H1 (cell line): ENCODE data around the gene YOD1. TPM values are rescaled to one million over a fixed set of nuclear protein-coding genes. Genes with fewer than 3 reads are reported as not detected.

Experiments
- CTCF ChIA-PET: fragments of 300-600 bp; sonication (Branson Sonifier 250); formaldehyde crosslinking; loops from one replicate; lab custom pipeline; 2021; ENCODE audit not compliant: partially characterized antibody; lab: Charles Lee
- POLR2A ChIA-PET: fragments of 300-600 bp; sonication (Branson Sonifier 250); formaldehyde crosslinking; loops from one replicate; lab custom pipeline; 2021; ENCODE audit warnings: inconsistent platforms; ENCODE audit not compliant: partially characterized antibody; lab: Charles Lee
- DNase-seq, 2 experiments: peaks; one replicate each; pipeline versions ENCODE4 v3.0.0 to v3.0.0-alpha.2; 2010 to 2022; ENCODE audit warnings: low spot score in 2 of 2, low read depth in 1 of 2, mixed read lengths in 1 of 2
- FAIRE-seq: peaks from 2 replicates; lab custom pipeline; 2011; peaks lifted over from hg19 to GRCh38; lab: Jason Lieb, UNC
- H2AFZ ChIP-seq: 2 replicates; pipeline ENCODE4 v1.8.1; 2012; ENCODE audit warnings: low read length, inconsistent platforms
- H2AK5ac ChIP-seq: 2 replicates; pipeline ENCODE4 v1.6.1; 2013; ENCODE audit warnings: low read depth, low read length
- H2BK120ac ChIP-seq: replicated peaks from 2 replicates; pipeline ENCODE3; 2013; ENCODE audit warnings: low read depth, low read length, inconsistent platforms
- H2BK12ac ChIP-seq: 2 replicates; pipeline ENCODE4 v1.6.1; 2013; ENCODE audit warnings: low read depth, low read length
- H2BK15ac ChIP-seq: 2 replicates; pipeline ENCODE4 v1.6.1; 2013; ENCODE audit warnings: low read length
- H2BK20ac ChIP-seq: 2 replicates; pipeline ENCODE4 v1.6.1; 2013; ENCODE audit warnings: low read length
- H2BK5ac ChIP-seq: 2 replicates; pipeline ENCODE4 v1.6.1; 2013; ENCODE audit warnings: low read depth, low read length
- H3K14ac ChIP-seq: 2 replicates; pipeline ENCODE4 v1.6.1; 2013; ENCODE audit warnings: inconsistent platforms; ENCODE audit not compliant: insufficient read length
- H3K18ac ChIP-seq: 2 replicates; pipeline ENCODE4 v1.6.1; 2013; ENCODE audit warnings: low read length; ENCODE audit errors: extremely low read depth
- H3K23ac ChIP-seq: 2 replicates; pipeline ENCODE4 v1.6.1; 2013; ENCODE audit warnings: inconsistent platforms; ENCODE audit not compliant: insufficient read length
- H3K23me2 ChIP-seq: 2 replicates; pipeline ENCODE4 v1.6.1; 2013; ENCODE audit warnings: low read depth, low read length
- H3K27ac ChIP-seq: 2 replicates; pipeline ENCODE4 v1.6.1; 2011; ENCODE audit warnings: low read depth, low read length, inconsistent platforms
- H3K27me3 ChIP-seq, 4 experiments: replicated peaks in 1 of 4; 1 replicate in 1 of 4; 2 replicates in 3 of 4; pipeline versions ENCODE4 v1.6.1 to v1.8.1; 2011 to 2013; ENCODE audit warnings: low read length in 3 of 4, mild to moderate bottlenecking in 3 of 4, inconsistent platforms in 2 of 4, mixed read lengths in 2 of 4, moderate library complexity in 1 of 4; ENCODE audit not compliant: control insufficient read depth in 3 of 4, insufficient read depth in 3 of 4; ENCODE audit errors: extremely low read depth in 1 of 4
- H3K36me3 ChIP-seq, 4 experiments: 2 replicates each; pipeline versions ENCODE4 v1.6.1 to v1.8.1; 2011 to 2013; ENCODE audit warnings: mild to moderate bottlenecking in 4 of 4, low read length in 3 of 4, moderate library complexity in 2 of 4, control low read depth in 1 of 4, inconsistent platforms in 1 of 4; ENCODE audit not compliant: insufficient read depth in 4 of 4, control insufficient read depth in 2 of 4
- H3K4ac ChIP-seq: replicated peaks from 2 replicates; pipeline ENCODE3; 2013; ENCODE audit warnings: low read length, low read depth, mixed read lengths, inconsistent platforms; ENCODE audit not compliant: insufficient read length
- H3K4me1 ChIP-seq, 4 experiments: replicated peaks in 1 of 4; 1 replicate in 1 of 4; 2 replicates in 3 of 4; pipeline versions ENCODE4 v1.6.1 to v1.8.1; 2011 to 2013; ENCODE audit warnings: low read length in 3 of 4, inconsistent platforms in 2 of 4, mixed read lengths in 1 of 4; ENCODE audit not compliant: insufficient read depth in 4 of 4, control insufficient read depth in 3 of 4
- H3K4me2 ChIP-seq, 2 experiments: 2 replicates each; pipeline versions ENCODE4 v1.6.1 to v1.8.1; 2011 to 2013; ENCODE audit warnings: low read depth in 2 of 2, low read length in 2 of 2, control low read depth in 1 of 2, inconsistent platforms in 1 of 2, mild to moderate bottlenecking in 1 of 2; ENCODE audit not compliant: insufficient read depth in 1 of 2
- H3K4me3 ChIP-seq, 4 experiments: fragments of 200-600, 300-600 bp in 1 of 4; sonication (generic), shearing (Covaris generic), sonication (Bioruptor Twin) in 1 of 4; 2 replicates each; pipeline versions ENCODE4 v1.5.1 to v1.8.1; 2011 to 2016; ENCODE audit warnings: low read length in 4 of 4, low read depth in 3 of 4, control low read depth in 2 of 4, inconsistent platforms in 2 of 4, mild to moderate bottlenecking in 2 of 4, mixed read lengths in 1 of 4, moderate library complexity in 1 of 4; ENCODE audit not compliant: insufficient read depth in 2 of 4; ENCODE audit errors: extremely low read depth in 1 of 4
- H3K56ac ChIP-seq: replicated peaks from 2 replicates; pipeline ENCODE3; 2013; ENCODE audit warnings: low read depth, mild to moderate bottlenecking, mixed read lengths, low read length, inconsistent platforms; ENCODE audit not compliant: insufficient read length
- H3K79me1 ChIP-seq: 2 replicates; pipeline ENCODE4 v1.6.1; 2013; ENCODE audit warnings: low read depth, low read length, control low read depth
- H3K79me2 ChIP-seq, 2 experiments: 2 replicates each; pipeline versions ENCODE4 v1.6.1 to v1.8.1; 2012 to 2013; ENCODE audit warnings: low read length in 2 of 2, mild to moderate bottlenecking in 2 of 2, inconsistent platforms in 1 of 2; ENCODE audit not compliant: insufficient read depth in 2 of 2, control insufficient read depth in 1 of 2
- H3K9ac ChIP-seq, 4 experiments: replicated peaks in 1 of 4; 1 replicate in 1 of 4; 2 replicates in 3 of 4; pipeline versions ENCODE4 v1.6.1 to v1.8.1; 2011 to 2013; ENCODE audit warnings: low read depth in 3 of 4, low read length in 3 of 4, control low read depth in 2 of 4, mild to moderate bottlenecking in 2 of 4, moderate library complexity in 2 of 4, inconsistent platforms in 1 of 4; ENCODE audit errors: extremely low read depth in 1 of 4
- H3K9me3 ChIP-seq, 2 experiments: 2 replicates each; pipeline versions ENCODE4 v1.6.1 to v1.8.1; 2012 to 2013; ENCODE audit warnings: mild to moderate bottlenecking in 2 of 2, moderate library complexity in 2 of 2, control low read depth in 1 of 2, inconsistent platforms in 1 of 2, low read depth in 1 of 2, low read length in 1 of 2, mixed read lengths in 1 of 2; ENCODE audit not compliant: insufficient read depth in 2 of 2
- H4K20me1 ChIP-seq, 2 experiments: replicated peaks in 1 of 2; 2 replicates each; pipeline versions ENCODE3 to v1.8.1; 2011 to 2013; ENCODE audit warnings: inconsistent platforms in 2 of 2, low read length in 2 of 2, mild to moderate bottlenecking in 1 of 2; ENCODE audit not compliant: insufficient read depth in 2 of 2, control insufficient read depth in 1 of 2
- H4K5ac ChIP-seq: 2 replicates; pipeline ENCODE4 v1.6.1; 2013; ENCODE audit warnings: low read length, low read depth, mixed read lengths, inconsistent platforms; ENCODE audit not compliant: insufficient read length
- H4K8ac ChIP-seq: 2 replicates; pipeline ENCODE4 v1.8.0; 2013; ENCODE audit warnings: mild to moderate bottlenecking, moderate library complexity, low read length, inconsistent platforms; ENCODE audit not compliant: insufficient read depth; ENCODE audit errors: extremely low read depth
- H4K91ac ChIP-seq: replicated peaks from 2 replicates; pipeline ENCODE3; 2013; ENCODE audit warnings: low read length, mixed read lengths, inconsistent platforms; ENCODE audit not compliant: insufficient read length
- JUN ChIP-seq: IDR thresholded peaks from 2 replicates; pipeline ENCODE4 v1.6.1; 2011; ENCODE audit warnings: low read depth, mild to moderate bottlenecking, improper control_type of control experiment, low read length
- NRF1 ChIP-seq: IDR thresholded peaks from 2 replicates; pipeline ENCODE4 v1.6.1; 2011; ENCODE audit warnings: mild to moderate bottlenecking, low read depth, low read length, improper control_type of control experiment
- whole genome bisulfite sequencing, 2 experiments: shearing (Covaris generic) in 1 of 2; methylation state at CpG; one replicate each; pipeline versions ENCODE4 v1.1.6 to v1.1.7; 2013 to 2015; ENCODE audit warnings: low lambda C conversion rate in 2 of 2, mixed read lengths in 2 of 2, inconsistent platforms in 1 of 2, low coverage in 1 of 2, missing lambda C conversion rate in 1 of 2; ENCODE audit not compliant: insufficient replicate concordance in 2 of 2, insufficient coverage in 1 of 2, insufficient read length in 1 of 2; ENCODE audit errors: extremely low coverage in 1 of 2, missing lambda C conversion rate in 1 of 2; 5-methylcytosine and 5-hydroxymethylcytosine counted together
- polyA plus RNA-seq, 7 experiments: library from polyadenylated mRNA; depleted of rRNA in 3 of 7; stranded (reverse) in 5 of 7; unstranded in 2 of 7; fragments of >200 nt in 5 of 7; fragments of 200-250 nt in 2 of 7; gene quantifications; 1 replicate in 5 of 7; 2 replicates in 1 of 7; 4 replicates in 1 of 7; pipeline versions ENCODE4 v1.2.1 to v1.2.3, GENCODE V29; 2011 to 2013; ENCODE audit warnings: missing spikeins in 2 of 7, mixed read lengths in 2 of 7
- total RNA-seq: library from RNA; stranded (reverse); fragmentation: NEBNext Ultra II Directional; extraction: Animal tissue kit (Norgen Biotek cat#: 25700); gene quantifications from 2 replicates; pipeline ENCODE4 v1.2.1, GENCODE V29; 2021

Gene YOD1
- total and polyA plus RNA-seq, 2 of the 8 experiments (the other 6 are each of a cell fraction or from before 2014, with no cell fraction given): 1.9 to 11.8 TPM

- Histone ChIP-seq H3K23ac (no peak overlapping the region), H4K8ac (no peak overlapping the region), H3K14ac (no peak overlapping the region), H4K91ac (no peak overlapping the region), H3K4ac (no peak overlapping the region), H3K9me3 (no peaks in the 10 kb centered on the region), H3K27ac (no peak overlapping the region), H3K4me3 (no peak overlapping the region), H2BK120ac (no peak overlapping the region), H2BK20ac (no peak overlapping the region), H2AK5ac (no peak overlapping the region), H2BK5ac (no peak overlapping the region), H4K5ac (no peak overlapping the region), H3K4me2 (no peak overlapping the region), H2AFZ (no peak overlapping the region), H3K23me2 (no peaks in the 10 kb centered on the region), H3K56ac (no peak overlapping the region), H2BK15ac (no peak overlapping the region), H3K79me1 (no peaks in the 10 kb centered on the region), H2BK12ac (no peak overlapping the region), H3K18ac (no peak overlapping the region), H3K4me1 (peaks cover 0 to 3% (median 1%) of the 10 kb centered on the region in 4 experiments; a peak in 2 of 7 replicates), H3K79me2 (no peaks in the 10 kb centered on the region), H3K36me3 (peaks cover 2 to 26% (median 15%) of the 10 kb centered on the region in 4 experiments; a peak in 7 of 8 replicates), H3K9ac (no peak overlapping the region), H3K27me3 (no peaks in the 10 kb centered on the region), H4K20me1 (no peaks in the 10 kb centered on the region)
- FAIRE-seq: no peak
- no peak for DNase-seq
- TF ChIP-seq NRF1 (no peak), JUN (no peak)
- 94% methylated on average over 3 of the region's 3 CpGs; no CpG with 5 or more reads in 1 of the 2 experiments for WGBS, 2 experiments
- CTCF ChIA-PET: interaction anchor here (0.6 to 3.5 kb wide), 10 partner anchors 11 to 362 kb away, joined by 3 to 21 read pairs (median 6); partner anchors contain the start of gene C1orf116
- POLR2A ChIA-PET: interaction anchor here (1.2 kb wide), 1 partner anchor 10 kb away, joined by 3 read pairs; the partner anchor contains the start of gene YOD1
Observed at GRCh38 chr1:207060596-207060995, 9.6 kb upstream of the YOD1 start.
